ENCODE data around the gene FAM47B. TPM values are rescaled to one million over a fixed set of nuclear protein-coding genes. Genes with fewer than 3 reads are reported as not detected.

FAM47B gene
- polyA plus RNA-seq, 1 donor from 2014 or later = not detected

DNA sequence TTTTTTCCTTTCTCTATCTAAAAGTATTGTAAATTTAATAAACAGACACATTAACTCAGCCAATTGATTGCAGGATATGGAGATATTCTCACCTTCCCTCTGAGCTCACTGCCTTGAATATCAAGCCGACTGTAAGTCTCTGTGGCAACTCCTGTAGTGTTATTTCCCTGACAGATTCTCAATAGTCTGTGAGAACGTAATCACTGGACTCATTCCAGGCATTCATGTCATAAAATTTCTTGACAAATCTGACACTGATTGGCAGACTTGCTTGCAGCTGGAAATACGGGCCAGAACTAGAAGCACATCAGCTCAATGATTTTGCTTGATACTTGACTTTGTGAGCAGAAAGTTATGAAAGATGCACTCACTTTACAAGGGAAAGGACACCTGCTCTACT is 29.6 kb downstream of the FAM47B start:
- TF ChIP-seq POLR2AphosphoS5 (IDR thresholded peaks at IDR 0.05) = peak; percentile 65
- TF ChIP-seq EP300 (conservative IDR thresholded peaks at IDR 0.05; ENCODE audit: poor library complexity, severe bottlenecking) = peak; percentile 98
- no peak for TF ChIP-seq SMC3 (conservative IDR thresholded peaks at IDR 0.05; ENCODE audit: poor library complexity)
- TF ChIP-seq, protein P1, sequence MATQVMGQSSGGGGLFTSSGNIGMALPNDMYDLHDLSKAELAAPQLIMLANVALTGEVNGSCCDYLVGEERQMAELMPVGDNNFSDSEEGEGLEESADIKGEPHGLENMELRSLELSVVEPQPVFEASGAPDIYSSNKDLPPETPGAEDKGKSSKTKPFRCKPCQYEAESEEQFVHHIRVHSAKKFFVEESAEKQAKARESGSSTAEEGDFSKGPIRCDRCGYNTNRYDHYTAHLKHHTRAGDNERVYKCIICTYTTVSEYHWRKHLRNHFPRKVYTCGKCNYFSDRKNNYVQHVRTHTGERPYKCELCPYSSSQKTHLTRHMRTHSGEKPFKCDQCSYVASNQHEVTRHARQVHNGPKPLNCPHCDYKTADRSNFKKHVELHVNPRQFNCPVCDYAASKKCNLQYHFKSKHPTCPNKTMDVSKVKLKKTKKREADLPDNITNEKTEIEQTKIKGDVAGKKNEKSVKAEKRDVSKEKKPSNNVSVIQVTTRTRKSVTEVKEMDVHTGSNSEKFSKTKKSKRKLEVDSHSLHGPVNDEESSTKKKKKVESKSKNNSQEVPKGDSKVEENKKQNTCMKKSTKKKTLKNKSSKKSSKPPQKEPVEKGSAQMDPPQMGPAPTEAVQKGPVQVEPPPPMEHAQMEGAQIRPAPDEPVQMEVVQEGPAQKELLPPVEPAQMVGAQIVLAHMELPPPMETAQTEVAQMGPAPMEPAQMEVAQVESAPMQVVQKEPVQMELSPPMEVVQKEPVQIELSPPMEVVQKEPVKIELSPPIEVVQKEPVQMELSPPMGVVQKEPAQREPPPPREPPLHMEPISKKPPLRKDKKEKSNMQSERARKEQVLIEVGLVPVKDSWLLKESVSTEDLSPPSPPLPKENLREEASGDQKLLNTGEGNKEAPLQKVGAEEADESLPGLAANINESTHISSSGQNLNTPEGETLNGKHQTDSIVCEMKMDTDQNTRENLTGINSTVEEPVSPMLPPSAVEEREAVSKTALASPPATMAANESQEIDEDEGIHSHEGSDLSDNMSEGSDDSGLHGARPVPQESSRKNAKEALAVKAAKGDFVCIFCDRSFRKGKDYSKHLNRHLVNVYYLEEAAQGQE (IDR thresholded peaks at IDR 0.05; ENCODE audit: borderline replicate concordance) = no peak
- Histone ChIP-seq H3K79me2 (replicated peaks; ENCODE audit: insufficient read depth, low read length) (no peaks in the 10 kb centered on the region), H3F3A (ENCODE audit: insufficient read depth, low read length, poor library complexity, severe bottlenecking) (no peaks in the 10 kb centered on the region), H3K4me2 (ENCODE audit: low read length) (no peak overlapping the region), H3K4me3 (ENCODE audit: low read length) (no peak overlapping the region), H3K9me3 (ENCODE audit: low read length) (no peaks in the 10 kb centered on the region), H3K9me2 (ENCODE audit: insufficient read depth, low read length) (no peaks in the 10 kb centered on the region), H2AFZ (ENCODE audit: low read depth, low read length) (no peak overlapping the region), H3K9ac (ENCODE audit: low read length) (no peak overlapping the region), H4K20me1 (ENCODE audit: insufficient read depth) (no peaks in the 10 kb centered on the region), H3K27me3 (ENCODE audit: insufficient read depth, low read depth, low read length) (no peaks in the 10 kb centered on the region), H3K36me3 (ENCODE audit: insufficient read depth, low read length) (no peaks in the 10 kb centered on the region), H3K27ac (ENCODE audit: low read length) (peak overlapping the region; percentile 56)

DNA sequence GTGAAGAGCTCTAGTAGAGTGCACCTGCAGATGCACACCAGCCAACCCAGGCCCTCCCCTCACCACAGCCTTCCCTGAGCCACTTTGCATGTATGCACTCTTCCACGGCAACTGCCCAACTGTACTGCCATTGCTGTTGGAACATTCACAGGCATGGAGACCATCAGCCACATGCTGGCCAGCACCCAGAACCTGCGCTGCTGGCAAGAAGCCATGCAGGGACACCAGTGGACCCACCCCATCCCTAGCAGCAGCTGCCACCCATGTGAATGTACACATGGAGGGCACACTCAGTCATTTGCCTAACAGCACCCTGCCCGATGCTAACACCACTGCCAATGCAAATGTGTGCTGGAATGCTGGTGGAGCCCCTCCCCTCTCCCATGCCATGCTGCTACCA is 35.6 kb downstream of the FAM47B start:
- no peak overlapping the region for H3K9ac ChIP-seq (ENCODE audit: low read length)

More for the DNA sequence above, 35.6 kb downstream of the FAM47B start:
- Histone ChIP-seq H2AFZ (ENCODE audit: low read depth, low read length) (no peak overlapping the region), H3K4me2 (ENCODE audit: low read length) (no peak overlapping the region), H3F3A (ENCODE audit: insufficient read depth, low read length, poor library complexity, severe bottlenecking) (no peaks in the 10 kb centered on the region), H3K9me2 (ENCODE audit: insufficient read depth, low read length) (no peaks in the 10 kb centered on the region), H3K27me3 (ENCODE audit: insufficient read depth, low read depth, low read length) (no peaks in the 10 kb centered on the region), H4K20me1 (ENCODE audit: insufficient read depth) (no peaks in the 10 kb centered on the region), H3K36me3 (ENCODE audit: insufficient read depth, low read length) (no peaks in the 10 kb centered on the region), H3K27ac (ENCODE audit: low read length) (no peak overlapping the region), H3K9me3 (ENCODE audit: low read length) (no peaks in the 10 kb centered on the region), H3K79me2 (replicated peaks; ENCODE audit: insufficient read depth, low read length) (no peaks in the 10 kb centered on the region), H3K4me3 (ENCODE audit: low read length) (no peak overlapping the region)
- TF ChIP-seq, protein P1 (IDR thresholded peaks at IDR 0.05; ENCODE audit: borderline replicate concordance) = no peak
- TF ChIP-seq TAF1 (IDR thresholded peaks at IDR 0.05; ENCODE audit: low read depth) (no peak), RAD21 (conservative IDR thresholded peaks at IDR 0.05) (no peak), POLR2AphosphoS5 (IDR thresholded peaks at IDR 0.05) (no peak), EZH2 (IDR thresholded peaks at IDR 0.05; ENCODE audit: borderline replicate concordance, insufficient read depth, low read length, poor library complexity, severe bottlenecking) (no peak), MXI1 (conservative IDR thresholded peaks at IDR 0.05; ENCODE audit: poor library complexity, severe bottlenecking) (no peak), EP300 (conservative IDR thresholded peaks at IDR 0.05; ENCODE audit: poor library complexity, severe bottlenecking) (no peak)
